Endothelial cell of umbilical vein (primary cell): ENCODE data around the gene METTL15.

Experiments used
- CTCF ChIP-seq, 2 donors: IDR thresholded peaks; 1 replicate in 1 of 2; 2 replicates in 1 of 2; pipeline ENCODE4 v1.5.1; 2011; ENCODE audit warnings: low read length in 2 of 2, mild to moderate bottlenecking in 2 of 2, moderate library complexity in 2 of 2, control low read depth in 1 of 2, inconsistent platforms in 1 of 2, low read depth in 1 of 2; ENCODE audit not compliant: insufficient read depth in 1 of 2; ENCODE audit errors: extremely low read depth in 1 of 2
- MAX ChIP-seq: IDR thresholded peaks from 2 replicates; pipeline ENCODE4 v1.6.1; 2011; ENCODE audit not compliant: insufficient read depth, insufficient read length
- MYC ChIP-seq: IDR thresholded peaks from one replicate; pipeline ENCODE4 v1.6.1; 2011; ENCODE audit warnings: mild to moderate bottlenecking, low read depth, low read length
- POLR2A ChIP-seq: IDR thresholded peaks from 2 replicates; pipeline ENCODE4 v1.6.1; 2012; ENCODE audit warnings: low read depth, mild to moderate bottlenecking, control low read depth, low read length

- TF ChIP-seq MYC: no peak
- no peak for TF ChIP-seq CTCF (IDR thresholded peaks at IDR 0.05; ENCODE audit: extremely low read depth in 1 of 2, insufficient read depth in 1 of 2, low read depth in 1 of 2, low read length in 2 of 2)
- TF ChIP-seq MAX: no peak
- no peak for TF ChIP-seq POLR2A
Measured at GRCh38 chr11:28257761-28258160, 149.6 kb downstream of the METTL15 start.
